NB4 (cell line): ENCODE measurements around the gene PSMD11.

Experiments used
- POLR2A ChIP-seq: IDR thresholded peaks from 2 replicates; pipeline ENCODE4 v1.6.1; 2011; ENCODE audit warnings: mild to moderate bottlenecking; ENCODE audit not compliant: insufficient read length; ENCODE audit errors: extremely low read depth
- TF ChIP-seq, protein P1 (sequence below): IDR thresholded peaks from one replicate; pipeline ENCODE4 v1.5.1; 2012; ENCODE audit warnings: low read depth, low read length

GRCh38 chr17:32491371-32492263 lies 47.3 kb downstream of the PSMD11 start:
- no peak for TF ChIP-seq POLR2A
- TF ChIP-seq, protein P1, sequence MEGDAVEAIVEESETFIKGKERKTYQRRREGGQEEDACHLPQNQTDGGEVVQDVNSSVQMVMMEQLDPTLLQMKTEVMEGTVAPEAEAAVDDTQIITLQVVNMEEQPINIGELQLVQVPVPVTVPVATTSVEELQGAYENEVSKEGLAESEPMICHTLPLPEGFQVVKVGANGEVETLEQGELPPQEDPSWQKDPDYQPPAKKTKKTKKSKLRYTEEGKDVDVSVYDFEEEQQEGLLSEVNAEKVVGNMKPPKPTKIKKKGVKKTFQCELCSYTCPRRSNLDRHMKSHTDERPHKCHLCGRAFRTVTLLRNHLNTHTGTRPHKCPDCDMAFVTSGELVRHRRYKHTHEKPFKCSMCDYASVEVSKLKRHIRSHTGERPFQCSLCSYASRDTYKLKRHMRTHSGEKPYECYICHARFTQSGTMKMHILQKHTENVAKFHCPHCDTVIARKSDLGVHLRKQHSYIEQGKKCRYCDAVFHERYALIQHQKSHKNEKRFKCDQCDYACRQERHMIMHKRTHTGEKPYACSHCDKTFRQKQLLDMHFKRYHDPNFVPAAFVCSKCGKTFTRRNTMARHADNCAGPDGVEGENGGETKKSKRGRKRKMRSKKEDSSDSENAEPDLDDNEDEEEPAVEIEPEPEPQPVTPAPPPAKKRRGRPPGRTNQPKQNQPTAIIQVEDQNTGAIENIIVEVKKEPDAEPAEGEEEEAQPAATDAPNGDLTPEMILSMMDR, result no peak
